C4-2B (cell line): ENCODE data around the gene GYPC.

Experiments used
- CTCF ChIP-seq: fragments of 450-650 bp; conservative IDR thresholded peaks from 2 replicates; pipeline ENCODE4 v1.5.1; 2017; ENCODE audit warnings: mild to moderate bottlenecking
- ZFX ChIP-seq: fragments of 450-650 bp; IDR thresholded peaks from 2 replicates; pipeline ENCODE4 v1.6.1; 2017

- TF ChIP-seq CTCF (no peak), ZFX (no peak)
These were observed 15.5 kb downstream of the GYPC start for GRCh38 chr2:126671488-126671887.
